CD4-positive, CD25-positive, alpha-beta regulatory T cell (primary cell): ENCODE measurements around the gene KIF1B. TPM values are rescaled to one million over a fixed set of nuclear protein-coding genes. Genes with fewer than 3 reads are reported as not detected.
A peak's percentile ranks its signal among the peaks of the same experiment; 100 is the strongest.

Source experiments
- ATAC-seq, 2 donors: fragments of 150-1000 bp; cut with Tn5 transposase; one replicate each; pipeline ENCODE4 v1.10.0; 2021; ENCODE audit warnings: low read depth in 2 of 2, moderate number of reproducible peaks in 2 of 2, moderate library complexity in 1 of 2
- DNase-seq, 3 donors: peaks; one replicate each; pipeline versions ENCODE4 v3.0.0 to v3.0.0-alpha.2; 2012 to 2022; ENCODE audit warnings: mixed read lengths in 1 of 3
- H3K27ac ChIP-seq: one replicate; pipeline ENCODE4 v1.7.0; 2013; ENCODE audit warnings: mild to moderate bottlenecking, low read length; ENCODE audit not compliant: insufficient read depth, poor library complexity, severe bottlenecking
- H3K27me3 ChIP-seq: one replicate; pipeline ENCODE4 v1.7.0; 2013; ENCODE audit warnings: low read length; ENCODE audit not compliant: control insufficient read depth, insufficient read depth
- H3K36me3 ChIP-seq: one replicate; pipeline ENCODE4 v1.7.0; 2013; ENCODE audit warnings: mild to moderate bottlenecking, low read length, moderate library complexity; ENCODE audit not compliant: control insufficient read depth, insufficient read depth
- H3K4me1 ChIP-seq: 2 replicates; pipeline ENCODE4 v1.7.0; 2013; ENCODE audit warnings: mild to moderate bottlenecking, low read length; ENCODE audit not compliant: insufficient read depth, control insufficient read depth, poor library complexity, severe bottlenecking
- H3K4me3 ChIP-seq: one replicate; pipeline ENCODE4 v1.7.0; 2013; ENCODE audit warnings: low read depth, mild to moderate bottlenecking, low read length, moderate library complexity
- H3K9me3 ChIP-seq, 2 experiments: 1 replicate in 1 of 2; 2 replicates in 1 of 2; pipeline ENCODE4 v1.7.0; 2013; ENCODE audit warnings: low read length in 2 of 2, mild to moderate bottlenecking in 1 of 2, moderate library complexity in 1 of 2; ENCODE audit not compliant: control insufficient read depth in 2 of 2
- H3K27ac Mint-ChIP-seq, 3 donors: one replicate each; pipeline ENCODE4 v1.8.0; 2020 to 2022; ENCODE audit warnings: mild to moderate bottlenecking in 3 of 3, mixed read lengths in 3 of 3, moderate library complexity in 2 of 3
- H3K27me3 Mint-ChIP-seq: one replicate; pipeline ENCODE4 v1.8.0; 2022; ENCODE audit warnings: mild to moderate bottlenecking, mixed read lengths
- H3K36me3 Mint-ChIP-seq: one replicate; pipeline ENCODE4 v1.8.0; 2020; ENCODE audit warnings: mixed read lengths
- H3K4me1 Mint-ChIP-seq, 4 donors: one replicate each; pipeline ENCODE4 v1.8.0; 2020 to 2022; ENCODE audit warnings: mixed read lengths in 4 of 4, mild to moderate bottlenecking in 1 of 4
- H3K4me3 Mint-ChIP-seq, 4 donors: one replicate each; pipeline ENCODE4 v1.8.0; 2020 to 2022; ENCODE audit warnings: mild to moderate bottlenecking in 4 of 4, mixed read lengths in 4 of 4, moderate library complexity in 3 of 4
- H3K9me3 Mint-ChIP-seq, 7 donors: one replicate each; pipeline ENCODE4 v1.8.0; 2020 to 2022; ENCODE audit warnings: mixed read lengths in 7 of 7, mild to moderate bottlenecking in 3 of 7, moderate library complexity in 2 of 7
- polyA plus RNA-seq, 4 donors: library from polyadenylated mRNA; unstranded; fragments of 300-500 nt; fragmentation: Illumina TruSeq; gene quantifications; one replicate each; pipeline ENCODE4 v1.2.3, GENCODE V29; 2021
- total RNA-seq: library from RNA; stranded (reverse); gene quantifications from one replicate; pipeline ENCODE4 v1.2.3, GENCODE V29; 2022

The KIF1B gene
- total and polyA plus RNA-seq, 5 donors from 2014 or later, result 0.79 to 26.6 (median 2.2) TPM

DNA sequence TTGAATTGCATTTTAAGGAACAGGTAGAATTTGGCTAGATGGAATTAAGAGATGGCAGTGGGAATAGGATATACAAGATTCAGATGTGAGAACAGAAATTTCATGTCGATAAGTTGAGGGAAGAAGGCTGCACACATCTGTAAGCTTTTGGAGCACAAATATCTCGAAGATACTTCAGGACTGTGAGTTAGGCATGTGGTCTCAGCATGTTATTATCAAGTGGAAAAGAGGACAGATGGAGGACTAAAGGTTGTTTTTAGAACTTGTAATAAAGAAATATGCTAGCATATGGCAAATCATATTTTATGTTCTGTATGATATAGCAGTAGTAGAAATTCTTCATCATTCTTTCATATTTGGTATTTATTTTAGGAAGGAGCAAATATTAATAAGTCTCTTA, 61.5 kb downstream of the KIF1B start:
- Histone ChIP-seq H3K4me1 (no peaks in the 10 kb centered on the region), H3K36me3 (peaks cover 10% of the 10 kb centered on the region), H3K4me3 (no peak overlapping the region), H3K9me3 (no peaks in the 10 kb centered on the region), H3K27me3 (no peaks in the 10 kb centered on the region), H3K27ac (no peak overlapping the region)
- H3K27me3 Mint-ChIP-seq, result no peaks in the 10 kb centered on the region
- H3K4me1 Mint-ChIP-seq, result no peaks in the 10 kb centered on the region
- no peak overlapping the region for H3K27ac Mint-ChIP-seq
- H3K4me3 Mint-ChIP-seq, result no peak overlapping the region
- ATAC-seq, result no peak
- no peak for DNase-seq
- no peaks in the 10 kb centered on the region for H3K9me3 Mint-ChIP-seq
- peaks cover 30% of the 10 kb centered on the region for H3K36me3 Mint-ChIP-seq

DNA sequence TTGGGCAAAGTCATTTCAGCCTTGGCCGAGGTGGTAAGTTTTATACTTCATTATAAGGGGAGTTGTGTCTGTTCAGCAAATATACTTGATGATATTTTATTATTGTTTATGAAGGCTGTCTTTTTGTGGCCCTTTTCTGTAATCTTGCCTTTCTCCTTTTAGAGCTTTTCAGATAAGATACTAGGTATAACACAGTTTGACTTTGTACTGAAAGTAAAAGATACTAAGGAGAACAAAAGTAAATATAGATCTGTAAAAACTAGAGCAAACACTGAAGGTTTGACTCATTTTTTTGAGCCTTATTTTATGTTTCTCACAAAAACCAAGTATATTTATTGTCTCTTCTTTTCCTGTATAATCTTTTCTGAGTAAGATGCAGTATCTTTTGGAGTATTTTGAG, 61.9 kb downstream of the KIF1B start:
- Mint-ChIP-seq H3K27ac (no peak overlapping the region), H3K9me3 (no peaks in the 10 kb centered on the region), H3K36me3 (peaks cover 30% of the 10 kb centered on the region), H3K4me1 (no peaks in the 10 kb centered on the region), H3K4me3 (no peak overlapping the region), H3K27me3 (no peaks in the 10 kb centered on the region)
- no peaks in the 10 kb centered on the region for H3K27me3 ChIP-seq
- no peak for DNase-seq
- no peak for ATAC-seq
- H3K4me1 ChIP-seq, result no peaks in the 10 kb centered on the region
- H3K9me3 ChIP-seq, result no peaks in the 10 kb centered on the region
- no peak overlapping the region for H3K4me3 ChIP-seq
- no peak overlapping the region for H3K27ac ChIP-seq
- peaks cover 10% of the 10 kb centered on the region for H3K36me3 ChIP-seq

DNA sequence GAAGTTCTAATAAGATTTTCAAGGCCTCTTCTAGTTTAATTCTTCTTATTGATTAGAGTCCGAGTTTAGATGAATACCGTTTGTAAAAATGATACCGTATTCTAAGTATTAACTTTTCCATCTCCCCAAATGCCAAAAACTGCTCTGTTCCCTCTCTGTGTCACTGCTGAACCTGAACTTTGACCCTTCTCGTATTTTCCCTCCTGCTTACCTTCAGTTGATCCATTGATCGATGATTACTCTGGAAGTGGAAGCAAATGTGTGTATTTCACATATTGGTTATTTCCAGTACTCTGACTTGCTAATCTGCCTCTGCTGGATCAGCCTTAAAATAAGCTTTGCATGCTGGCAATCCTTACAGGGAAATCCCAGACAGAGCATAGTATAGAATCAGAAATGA, 68.5 kb downstream of the KIF1B start:
- no peak overlapping the region for H3K4me3 Mint-ChIP-seq
- H3K4me3 ChIP-seq, result no peak overlapping the region
- H3K9me3 ChIP-seq, result no peaks in the 10 kb centered on the region
- H3K4me1 ChIP-seq, result peaks cover 7% of the 10 kb centered on the region
- DNase-seq, result no peak
- peaks cover 48% of the 10 kb centered on the region for H3K36me3 Mint-ChIP-seq
- no peak overlapping the region for H3K27ac ChIP-seq
- H3K27me3 Mint-ChIP-seq, result no peaks in the 10 kb centered on the region
- no peak overlapping the region for H3K27ac Mint-ChIP-seq
- peaks cover 0 to 7% (median 4%) of the 10 kb centered on the region in 4 donors for H3K4me1 Mint-ChIP-seq
- no peak for ATAC-seq
- H3K9me3 Mint-ChIP-seq, result no peaks in the 10 kb centered on the region
- no peaks in the 10 kb centered on the region for H3K27me3 ChIP-seq
- H3K36me3 ChIP-seq, result peaks cover 20% of the 10 kb centered on the region

DNA sequence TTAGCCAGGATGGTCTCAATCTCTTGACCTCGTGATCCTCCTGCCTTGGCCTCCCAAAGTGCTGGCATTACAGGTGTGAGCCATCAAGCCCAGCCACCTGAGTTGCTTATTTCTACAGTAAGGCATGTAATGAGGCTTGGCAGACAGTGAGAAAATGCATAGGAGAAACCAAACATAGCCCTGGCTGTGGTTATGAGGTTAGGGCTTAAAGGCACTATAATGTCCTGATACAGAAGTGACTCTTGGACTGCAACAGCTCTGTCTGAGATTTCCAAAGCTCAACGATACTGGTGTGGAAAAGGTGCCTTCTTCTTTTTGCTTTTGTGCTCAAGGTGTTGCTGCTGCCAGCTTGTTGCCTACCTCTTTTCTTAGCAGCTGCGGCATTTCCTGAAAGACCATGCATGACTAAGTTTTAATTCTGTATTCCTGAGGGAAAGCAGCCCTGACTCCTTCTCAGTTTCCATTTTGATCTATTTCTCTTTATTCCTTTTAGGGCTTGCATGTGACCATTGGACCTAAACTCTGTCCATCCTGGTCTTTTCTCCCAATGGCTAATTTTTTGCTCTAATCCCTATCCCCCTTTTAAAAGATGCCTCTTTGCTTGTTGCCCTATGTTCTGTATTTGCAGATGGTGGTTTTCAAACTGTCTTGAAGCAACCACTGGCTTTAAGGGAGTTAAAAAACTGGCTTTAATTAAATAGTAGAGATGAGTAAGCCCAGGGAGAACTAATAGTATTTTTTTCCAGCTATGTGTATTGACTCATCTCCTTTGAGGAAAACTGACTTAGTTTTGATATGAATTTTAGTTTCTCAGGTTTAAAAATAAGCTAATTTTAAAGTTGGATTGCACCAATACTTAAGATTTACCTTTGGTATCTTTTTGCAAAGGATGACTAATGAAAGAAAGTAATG, 70.3 kb downstream of the KIF1B start:
- ATAC-seq (no peak), DNase-seq (no peak)
- peaks cover 39% of the 10 kb centered on the region for H3K36me3 Mint-ChIP-seq
- Histone ChIP-seq H3K27ac (no peak overlapping the region), H3K4me3 (no peak overlapping the region), H3K36me3 (peaks cover 20% of the 10 kb centered on the region), H3K27me3 (no peaks in the 10 kb centered on the region), H3K9me3 (no peaks in the 10 kb centered on the region), H3K4me1 (peaks cover 7% of the 10 kb centered on the region)
- H3K27ac Mint-ChIP-seq, result no peak overlapping the region
- H3K4me1 Mint-ChIP-seq, result peaks cover 0 to 7% (median 4%) of the 10 kb centered on the region in 4 donors
- no peaks in the 10 kb centered on the region for H3K27me3 Mint-ChIP-seq
- H3K4me3 Mint-ChIP-seq, result no peak overlapping the region
- no peaks in the 10 kb centered on the region for H3K9me3 Mint-ChIP-seq

DNA sequence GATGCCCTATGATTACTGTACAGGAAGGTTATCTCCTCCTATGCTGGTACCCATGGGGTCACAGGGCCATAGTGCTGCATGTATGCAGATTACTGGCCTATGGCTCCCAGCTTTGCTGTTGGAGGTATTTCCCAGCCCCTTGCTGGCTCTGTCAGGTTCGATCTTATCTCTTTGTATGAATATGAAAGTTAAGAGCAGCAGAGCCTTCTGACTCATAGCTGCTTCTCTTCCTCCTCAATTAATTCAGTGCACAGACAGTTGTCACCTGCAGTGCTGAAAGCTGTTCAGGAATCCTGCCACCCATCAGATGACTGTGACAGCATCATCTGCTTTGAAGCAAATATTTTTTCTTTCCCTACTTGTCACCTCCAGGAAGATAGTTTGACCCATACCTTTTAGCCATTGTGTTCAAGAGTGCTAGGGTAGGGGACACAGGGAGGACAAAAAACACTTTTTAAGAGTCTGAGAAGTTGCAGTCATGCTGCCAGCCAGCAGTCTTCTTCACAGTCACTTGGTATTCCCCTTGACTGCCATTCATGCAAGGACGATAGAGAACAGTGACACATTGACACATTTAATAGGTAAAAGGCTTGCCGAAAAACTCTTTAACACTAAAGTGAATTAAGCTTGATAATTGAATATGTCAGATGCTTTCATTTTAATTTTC, 73.1 kb downstream of the KIF1B start:
- Histone ChIP-seq H3K4me3 (no peak overlapping the region), H3K4me1 (peaks cover 7% of the 10 kb centered on the region), H3K27me3 (no peaks in the 10 kb centered on the region), H3K27ac (no peak overlapping the region), H3K9me3 (no peaks in the 10 kb centered on the region), H3K36me3 (peaks cover 9% of the 10 kb centered on the region)
- no peak overlapping the region for H3K4me3 Mint-ChIP-seq
- H3K27ac Mint-ChIP-seq, result no peak overlapping the region
- DNase-seq (peak in 1 of 3 donors; percentile 39), ATAC-seq (peak in 1 of 2 donors; percentile 31)
- peaks cover 0 to 7% (median 4%) of the 10 kb centered on the region in 4 donors for H3K4me1 Mint-ChIP-seq
- peaks cover 28% of the 10 kb centered on the region for H3K36me3 Mint-ChIP-seq
- H3K27me3 Mint-ChIP-seq, result no peaks in the 10 kb centered on the region
- H3K9me3 Mint-ChIP-seq, result no peaks in the 10 kb centered on the region

DNA sequence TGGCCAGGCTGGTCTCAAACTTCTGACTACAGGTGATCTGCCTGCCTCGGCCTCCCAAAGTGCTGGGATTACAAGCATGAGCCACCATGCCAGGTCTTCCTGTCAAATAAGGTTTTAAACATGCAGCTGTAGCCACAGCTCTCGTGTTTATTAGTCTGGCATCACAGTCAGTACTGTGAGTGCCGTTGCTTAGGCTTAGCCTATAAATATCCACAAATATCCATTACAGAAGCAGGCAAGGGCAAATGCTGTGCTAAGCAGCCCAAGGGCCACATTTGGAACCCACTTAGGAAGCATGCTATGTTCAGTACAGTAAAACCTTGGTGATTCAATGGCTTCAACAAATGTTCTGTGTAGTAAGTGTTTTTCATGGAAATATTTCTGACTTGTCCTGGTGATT, 75.9 kb downstream of the KIF1B start:
- Histone ChIP-seq H3K4me3 (no peak overlapping the region), H3K27me3 (no peaks in the 10 kb centered on the region), H3K27ac (no peak overlapping the region), H3K36me3 (peaks cover 3% of the 10 kb centered on the region), H3K4me1 (peaks cover 7% of the 10 kb centered on the region), H3K9me3 (no peaks in the 10 kb centered on the region)
- H3K36me3 Mint-ChIP-seq, result peaks cover 30% of the 10 kb centered on the region
- peaks cover 0 to 7% (median 3%) of the 10 kb centered on the region in 4 donors for H3K4me1 Mint-ChIP-seq
- DNase-seq (no peak), ATAC-seq (no peak)
- H3K27ac Mint-ChIP-seq, result no peak overlapping the region
- H3K4me3 Mint-ChIP-seq, result no peak overlapping the region
- no peaks in the 10 kb centered on the region for H3K9me3 Mint-ChIP-seq
- H3K27me3 Mint-ChIP-seq, result no peaks in the 10 kb centered on the region

DNA sequence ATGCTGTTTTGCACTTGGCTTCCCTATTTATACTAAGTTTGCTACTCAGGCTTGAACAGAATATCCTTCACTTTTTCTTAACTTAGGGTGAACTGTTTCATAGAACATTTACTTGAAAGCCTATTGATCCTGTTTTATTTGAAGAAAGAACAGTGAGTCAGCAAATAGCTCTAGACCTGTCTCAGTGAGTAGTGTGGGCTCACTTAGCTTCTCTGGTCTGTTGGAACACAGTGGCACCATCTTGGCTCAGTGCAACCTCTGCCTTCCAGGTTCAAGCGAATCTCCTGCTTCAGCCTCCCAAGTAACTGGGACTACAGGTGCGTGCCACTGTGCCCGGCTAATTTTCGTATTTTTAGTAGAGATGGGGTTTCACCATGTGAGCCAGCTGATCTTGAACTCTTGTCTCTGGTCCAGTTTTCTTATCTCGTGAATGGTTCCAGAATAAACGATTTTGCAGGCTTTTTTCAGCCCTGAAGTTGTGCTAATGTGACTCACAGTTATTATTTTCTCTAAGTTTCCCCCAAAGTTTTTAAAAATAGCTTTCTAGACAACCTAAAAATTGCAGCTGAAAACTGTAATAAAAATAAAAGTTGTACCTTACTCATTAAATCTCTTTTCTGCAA, 76.8 kb downstream of the KIF1B start:
- Mint-ChIP-seq H3K27me3 (no peaks in the 10 kb centered on the region), H3K4me3 (no peak overlapping the region), H3K27ac (no peak overlapping the region), H3K9me3 (no peaks in the 10 kb centered on the region), H3K4me1 (peaks cover 0 to 7% (median 3%) of the 10 kb centered on the region in 4 donors), H3K36me3 (peaks cover 34% of the 10 kb centered on the region)
- peaks cover 3% of the 10 kb centered on the region for H3K36me3 ChIP-seq
- no peak overlapping the region for H3K4me3 ChIP-seq
- H3K4me1 ChIP-seq, result peaks cover 7% of the 10 kb centered on the region
- H3K27ac ChIP-seq, result no peak overlapping the region
- no peaks in the 10 kb centered on the region for H3K9me3 ChIP-seq
- no peak for ATAC-seq
- H3K27me3 ChIP-seq, result no peaks in the 10 kb centered on the region
- DNase-seq, result no peak
